HFF-Myc (cell line): ENCODE results near the gene PALLD.

Experiments
- DNase-seq: peaks from one replicate; pipeline ENCODE4 v3.0.0-alpha.2; 2011; ENCODE audit warnings: low read depth; ENCODE audit errors: extremely low read depth
- H3K4me3 ChIP-seq: replicated peaks from 2 replicates; pipeline ENCODE4 v1.5.1; 2011; ENCODE audit warnings: low read depth, mild to moderate bottlenecking, control low read depth, low read length
- TF ChIP-seq, protein P1 (sequence below): IDR thresholded peaks from 2 replicates; pipeline ENCODE4 v1.5.1; 2012; ENCODE audit warnings: mild to moderate bottlenecking, low read depth, low read length, control low read depth; ENCODE audit errors: missing control alignments

PALLD gene

DNA sequence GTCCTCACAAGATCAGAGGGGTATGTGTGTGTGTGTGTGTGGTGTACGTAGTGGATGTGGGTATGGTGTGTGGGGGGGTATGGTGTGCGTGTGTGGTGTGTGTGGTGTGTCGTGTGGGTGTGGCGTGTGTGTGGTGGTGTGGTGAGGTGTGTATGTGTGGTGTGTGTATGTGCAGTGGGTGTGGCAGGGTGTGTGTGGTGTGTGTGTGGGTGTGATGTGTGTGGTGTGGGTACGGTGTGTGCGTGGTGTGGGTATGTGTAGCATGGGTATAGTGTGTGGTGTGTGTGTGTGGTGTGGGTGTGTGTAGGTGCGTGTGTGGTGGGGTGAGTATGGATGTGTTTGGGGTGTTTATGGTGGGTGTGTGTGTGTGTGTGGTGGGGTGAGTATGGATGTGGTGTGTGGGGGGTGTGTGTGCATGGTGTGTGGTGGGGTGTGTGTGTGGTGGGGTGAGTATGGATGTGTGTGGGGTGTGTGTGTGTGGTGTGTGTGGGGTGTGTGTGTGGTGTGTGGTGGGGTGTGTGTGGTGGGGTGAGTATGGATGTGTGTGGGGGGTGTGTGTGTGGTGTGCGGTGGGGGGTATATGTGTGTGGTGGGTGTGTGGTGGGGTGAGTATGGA, 182.0 kb downstream of the PALLD start:
- H3K4me3 ChIP-seq: no peak overlapping the region
- TF ChIP-seq, protein P1, sequence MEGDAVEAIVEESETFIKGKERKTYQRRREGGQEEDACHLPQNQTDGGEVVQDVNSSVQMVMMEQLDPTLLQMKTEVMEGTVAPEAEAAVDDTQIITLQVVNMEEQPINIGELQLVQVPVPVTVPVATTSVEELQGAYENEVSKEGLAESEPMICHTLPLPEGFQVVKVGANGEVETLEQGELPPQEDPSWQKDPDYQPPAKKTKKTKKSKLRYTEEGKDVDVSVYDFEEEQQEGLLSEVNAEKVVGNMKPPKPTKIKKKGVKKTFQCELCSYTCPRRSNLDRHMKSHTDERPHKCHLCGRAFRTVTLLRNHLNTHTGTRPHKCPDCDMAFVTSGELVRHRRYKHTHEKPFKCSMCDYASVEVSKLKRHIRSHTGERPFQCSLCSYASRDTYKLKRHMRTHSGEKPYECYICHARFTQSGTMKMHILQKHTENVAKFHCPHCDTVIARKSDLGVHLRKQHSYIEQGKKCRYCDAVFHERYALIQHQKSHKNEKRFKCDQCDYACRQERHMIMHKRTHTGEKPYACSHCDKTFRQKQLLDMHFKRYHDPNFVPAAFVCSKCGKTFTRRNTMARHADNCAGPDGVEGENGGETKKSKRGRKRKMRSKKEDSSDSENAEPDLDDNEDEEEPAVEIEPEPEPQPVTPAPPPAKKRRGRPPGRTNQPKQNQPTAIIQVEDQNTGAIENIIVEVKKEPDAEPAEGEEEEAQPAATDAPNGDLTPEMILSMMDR: no peak
- DNase-seq: no peak

DNA sequence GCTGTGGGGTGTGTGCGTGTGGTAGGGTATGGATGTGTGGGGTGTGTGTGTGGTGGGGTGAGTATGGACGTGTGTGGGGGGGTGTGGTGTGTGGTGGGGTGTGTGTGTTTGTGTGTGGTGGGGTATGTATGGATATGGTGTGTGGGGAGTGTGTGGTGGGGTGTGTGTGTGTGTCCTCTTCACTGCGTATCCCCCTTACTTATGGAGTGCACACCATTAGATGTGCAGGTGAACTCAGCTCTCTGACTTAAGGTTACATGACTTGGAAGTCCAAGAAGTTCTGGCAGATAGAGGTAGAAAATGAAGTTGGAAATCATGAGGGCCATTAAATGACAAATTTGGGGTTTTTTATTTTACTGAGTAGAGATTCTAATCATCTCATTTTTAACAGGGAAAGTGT, 182.5 kb downstream of the PALLD start:
- TF ChIP-seq, protein P1: no peak
- no peak for DNase-seq
- no peak overlapping the region for H3K4me3 ChIP-seq

DNA sequence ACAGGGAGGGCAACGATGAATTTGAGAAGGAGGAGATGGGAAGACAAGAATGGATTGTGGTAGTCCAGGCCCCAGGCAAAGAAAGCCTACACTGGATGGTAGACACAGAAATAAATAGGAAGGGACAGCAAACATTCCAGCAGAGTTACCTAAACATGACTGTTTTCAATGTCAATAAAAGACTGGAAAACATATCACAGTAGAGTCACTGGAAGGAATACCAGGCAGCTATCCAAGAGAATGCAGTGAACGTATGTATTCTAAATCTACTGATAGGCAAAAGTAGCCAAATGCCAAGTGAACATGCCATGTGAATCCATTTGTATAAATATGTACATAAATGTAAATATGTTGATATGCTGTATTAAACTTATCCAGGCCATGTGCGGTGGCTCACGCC, 183.0 kb downstream of the PALLD start:
- no peak for DNase-seq

DNA sequence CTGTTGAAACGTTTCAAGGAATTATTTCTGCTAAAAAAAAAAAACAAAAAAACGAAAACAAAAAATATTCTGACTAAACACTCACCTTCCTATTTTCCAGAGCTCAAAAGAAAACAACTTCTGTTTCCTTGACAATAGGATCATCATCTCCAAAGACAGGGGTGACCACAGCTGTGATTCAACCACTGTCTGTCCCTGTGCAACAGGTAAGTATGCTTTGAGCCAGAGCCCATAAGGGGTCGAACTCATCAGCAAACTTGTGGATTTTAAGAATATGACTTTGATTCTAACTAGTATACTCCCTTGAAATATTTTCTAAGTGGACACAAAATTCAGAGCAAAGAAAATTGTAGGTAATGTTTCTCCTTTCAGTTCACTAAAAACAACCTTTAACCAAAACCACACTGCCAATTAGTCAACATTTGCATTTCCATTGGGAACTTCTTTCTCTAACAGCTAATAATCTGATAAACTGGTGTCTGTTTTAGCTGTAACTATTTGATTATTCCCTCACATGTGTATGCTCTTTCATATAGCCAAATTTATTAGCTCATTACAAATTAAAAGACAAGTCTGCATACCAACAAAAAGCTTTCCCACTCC, 186.1 kb downstream of the PALLD start:
- TF ChIP-seq, protein P1: no peak
- H3K4me3 ChIP-seq: no peak overlapping the region
- DNase-seq: no peak

More for the DNA sequence above, 183.0 kb downstream of the PALLD start:
- H3K4me3 ChIP-seq: no peak overlapping the region
- TF ChIP-seq, protein P1: no peak

DNA sequence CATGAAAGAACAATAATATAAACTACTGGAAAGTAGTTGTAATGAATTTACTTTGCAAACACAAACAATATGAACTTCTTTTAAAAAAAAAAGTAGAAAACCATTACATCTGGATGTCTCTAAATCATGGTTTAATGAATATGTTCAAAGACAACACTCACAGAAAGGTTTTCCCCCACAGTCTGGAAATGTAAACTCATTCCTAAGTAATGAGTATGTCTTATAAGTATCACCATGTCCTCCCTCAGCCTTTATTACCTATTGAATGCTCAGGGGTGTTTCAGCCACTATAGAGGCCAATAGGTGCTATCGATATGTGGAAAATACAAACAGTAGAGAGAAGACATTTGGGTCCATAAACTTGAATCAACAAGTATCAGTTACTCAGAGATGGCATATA, 186.7 kb downstream of the PALLD start:
- TF ChIP-seq, protein P1: no peak
- DNase-seq: no peak

GRCh38 chr4:168685136-168685809, 188.4 kb downstream of the PALLD start:
- TF ChIP-seq, protein P1: no peak
- no peak overlapping the region for H3K4me3 ChIP-seq
- no peak for DNase-seq

More for the DNA sequence above, 186.7 kb downstream of the PALLD start:
- H3K4me3 ChIP-seq: no peak overlapping the region

GRCh38 chr4:168688584-168688983, 191.7 kb downstream of the PALLD start:
- H3K4me3 ChIP-seq: no peak overlapping the region
- TF ChIP-seq, protein P1: no peak
- DNase-seq: no peak
